Esophagus squamous epithelium (tissue), 5 donors: ENCODE results near the gene AURKA. TPM values are rescaled to one million over a fixed set of nuclear protein-coding genes. Genes with fewer than 3 reads are reported as not detected.
A peak's percentile ranks its signal among the peaks of the same experiment; 100 is the strongest.

Experiments used
- DNase-seq: peaks from one replicate; lab custom pipeline; 2025; lab: John Stamatoyannopoulos, UW
- H3K27ac ChIP-seq, 4 donors: fragments of 200-600 bp; sonication (generic); one replicate each; pipeline ENCODE4 v1.5.1; 2016 to 2019; ENCODE audit warnings: mild to moderate bottlenecking in 1 of 4
- H3K27me3 ChIP-seq, 4 donors: fragments of 200-600 bp; sonication (generic); 1 replicate in 3 of 4; 2 replicates in 1 of 4; pipeline versions ENCODE4 v1.5.1 to v1.6.0; 2017 to 2021; ENCODE audit warnings: antibody characterized with exemption in 1 of 4
- H3K36me3 ChIP-seq, 3 donors: fragments of 200-600 bp; sonication (generic); one replicate each; pipeline ENCODE4 v1.5.1; 2016 to 2019
- H3K4me1 ChIP-seq, 3 donors: fragments of 200-600 bp; sonication (generic); one replicate each; pipeline ENCODE4 v1.5.1; 2017 to 2019
- H3K4me3 ChIP-seq, 4 donors: fragments of 200-600 bp; sonication (generic); 1 replicate in 3 of 4; 2 replicates in 1 of 4; pipeline ENCODE4 v1.5.1; 2016 to 2019; ENCODE audit warnings: mild to moderate bottlenecking in 2 of 4, moderate library complexity in 1 of 4
- H3K9me3 ChIP-seq, 3 donors: fragments of 200-600 bp; sonication (generic); one replicate each; pipeline ENCODE4 v1.5.1; 2016 to 2019
- POLR2A ChIP-seq, 4 donors: fragments of 450-650 bp; IDR thresholded peaks; one replicate each; pipeline ENCODE4 v1.6.1; 2017; ENCODE audit warnings: antibody characterized with exemption in 4 of 4, mild to moderate bottlenecking in 4 of 4, moderate library complexity in 3 of 4
- WGBS, 2 donors: methylation state at CpG; one replicate each; pipeline ENCODE4 v1.1.5; 2018; 5-methylcytosine and 5-hydroxymethylcytosine counted together
- intact Hi-C: fragments of 100-400 bp; cut with DNase I; formaldehyde crosslinking; loops from one replicate; pipeline ENCODE4 v1.15.0; 2022
- total RNA-seq, 4 donors: library from RNA; depleted of rRNA; stranded (reverse); fragments of >200 nt; gene quantifications; one replicate each; pipeline ENCODE4 v1.1.0, GENCODE V29; 2016
- TF ChIP-seq, protein P1 (sequence below), 6 experiments: fragments of 450-650 bp in 4 of 6; fragments of 200-600 bp in 2 of 6; sonication (generic) in 2 of 6; IDR thresholded peaks; one replicate each; pipeline ENCODE4 v1.5.1; 2016 to 2019; ENCODE audit warnings: antibody characterized with exemption in 6 of 6, mild to moderate bottlenecking in 4 of 6, moderate library complexity in 4 of 6
- donor health status: DM: yes; HTN: yes; CAD: no.

Gene AURKA
- total RNA-seq, 4 donors from 2014 or later = 2.9 to 25.8 (median 12.3) TPM

DNA sequence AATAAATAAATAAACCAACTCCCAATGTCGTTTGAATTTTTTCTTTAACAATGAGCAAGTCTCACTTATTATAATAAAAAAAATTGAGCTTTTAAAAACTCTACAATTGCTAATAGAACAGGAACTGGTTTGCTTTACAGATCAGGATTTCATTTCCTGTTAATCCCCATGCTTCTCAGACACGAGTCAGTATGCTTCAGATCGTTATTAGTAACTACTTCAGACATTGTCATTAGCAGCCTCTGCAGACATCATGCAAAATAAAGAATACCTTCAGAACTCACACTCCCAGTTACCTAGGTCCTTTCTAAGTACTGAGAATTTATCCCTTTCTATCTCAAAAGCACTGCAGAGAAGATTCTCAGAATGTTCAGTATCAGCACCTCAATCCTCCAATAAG is 43.3 kb downstream of the AURKA start:
- peaks cover 0 to 31% (median 0%) of the 10 kb centered on the region in 4 donors for H3K27me3 ChIP-seq
- 0 to 9% methylated on average over 3 of the region's 3 CpGs for WGBS, 2 donors
- no peak for DNase-seq
- intact Hi-C loops = no loop called here
- no peaks in the 10 kb centered on the region for H3K36me3 ChIP-seq
- no peaks in the 10 kb centered on the region for H3K9me3 ChIP-seq
- H3K27ac ChIP-seq = no peak overlapping the region
- H3K4me1 ChIP-seq = peaks cover 0 to 9% (median 3%) of the 10 kb centered on the region in 3 donors
- TF ChIP-seq, protein P1, sequence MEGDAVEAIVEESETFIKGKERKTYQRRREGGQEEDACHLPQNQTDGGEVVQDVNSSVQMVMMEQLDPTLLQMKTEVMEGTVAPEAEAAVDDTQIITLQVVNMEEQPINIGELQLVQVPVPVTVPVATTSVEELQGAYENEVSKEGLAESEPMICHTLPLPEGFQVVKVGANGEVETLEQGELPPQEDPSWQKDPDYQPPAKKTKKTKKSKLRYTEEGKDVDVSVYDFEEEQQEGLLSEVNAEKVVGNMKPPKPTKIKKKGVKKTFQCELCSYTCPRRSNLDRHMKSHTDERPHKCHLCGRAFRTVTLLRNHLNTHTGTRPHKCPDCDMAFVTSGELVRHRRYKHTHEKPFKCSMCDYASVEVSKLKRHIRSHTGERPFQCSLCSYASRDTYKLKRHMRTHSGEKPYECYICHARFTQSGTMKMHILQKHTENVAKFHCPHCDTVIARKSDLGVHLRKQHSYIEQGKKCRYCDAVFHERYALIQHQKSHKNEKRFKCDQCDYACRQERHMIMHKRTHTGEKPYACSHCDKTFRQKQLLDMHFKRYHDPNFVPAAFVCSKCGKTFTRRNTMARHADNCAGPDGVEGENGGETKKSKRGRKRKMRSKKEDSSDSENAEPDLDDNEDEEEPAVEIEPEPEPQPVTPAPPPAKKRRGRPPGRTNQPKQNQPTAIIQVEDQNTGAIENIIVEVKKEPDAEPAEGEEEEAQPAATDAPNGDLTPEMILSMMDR (IDR thresholded peaks at IDR 0.05) = no peak
- TF ChIP-seq POLR2A (IDR thresholded peaks at IDR 0.05) = no peak
- no peak overlapping the region for H3K4me3 ChIP-seq

- H3K27ac ChIP-seq = no peak overlapping the region
- peaks cover 0 to 12% (median 3%) of the 10 kb centered on the region in 3 donors for H3K4me1 ChIP-seq
- no peak for DNase-seq
- TF ChIP-seq, protein P1 (IDR thresholded peaks at IDR 0.05) = no peak
- TF ChIP-seq POLR2A (IDR thresholded peaks at IDR 0.05) = no peak
- H3K27me3 ChIP-seq = peaks cover 0 to 36% (median 0%) of the 10 kb centered on the region in 4 donors
- H3K36me3 ChIP-seq = no peaks in the 10 kb centered on the region
- WGBS, 2 donors = 8 to 17% methylated on average over 5 of the region's 5 CpGs
- intact Hi-C loops = no loop called here
- H3K4me3 ChIP-seq = no peak overlapping the region
- H3K9me3 ChIP-seq = no peaks in the 10 kb centered on the region
Observed at GRCh38 chr20:56348305-56348693, 43.7 kb downstream of the AURKA start.

- Histone ChIP-seq H3K4me3 (no peak overlapping the region), H3K9me3 (no peaks in the 10 kb centered on the region), H3K4me1 (peaks cover 0 to 12% (median 3%) of the 10 kb centered on the region in 3 donors), H3K27ac (no peak overlapping the region), H3K27me3 (peaks cover 0 to 41% (median 0%) of the 10 kb centered on the region in 4 donors), H3K36me3 (no peaks in the 10 kb centered on the region)
- DNase-seq = no peak
- TF ChIP-seq, protein P1 (IDR thresholded peaks at IDR 0.05) = no peak
- no peak for TF ChIP-seq POLR2A (IDR thresholded peaks at IDR 0.05)
- intact Hi-C loops = no loop called here
- WGBS, 2 donors = 70 to 74% methylated on average over 13 of the region's 13 CpGs
Observed at GRCh38 chr20:56347628-56348304, 44.2 kb downstream of the AURKA start.

DNA sequence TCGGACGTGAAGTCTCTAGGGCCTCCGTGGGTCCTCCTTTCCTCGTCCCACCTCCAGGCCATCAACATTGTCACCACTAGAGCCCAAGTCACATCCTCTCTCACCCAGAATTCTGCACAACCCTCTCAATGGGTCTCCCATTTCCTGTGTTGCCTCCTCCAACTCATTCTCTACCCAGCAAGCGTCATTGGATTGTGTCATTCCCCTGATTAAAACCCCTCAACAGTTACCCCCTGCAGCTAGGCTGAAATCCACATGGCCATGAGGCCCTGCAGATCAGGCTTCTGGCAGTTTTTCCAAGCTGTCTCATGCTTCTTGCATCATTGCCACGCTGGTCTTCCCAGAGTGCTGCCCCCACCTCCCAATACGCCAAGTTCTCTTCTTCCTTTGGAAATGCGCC is 46.1 kb downstream of the AURKA start:
- H3K27ac ChIP-seq = no peak overlapping the region
- H3K27me3 ChIP-seq = peaks cover 0 to 52% (median 0%) of the 10 kb centered on the region in 4 donors
- TF ChIP-seq POLR2A (IDR thresholded peaks at IDR 0.05) = no peak
- TF ChIP-seq, protein P1 (IDR thresholded peaks at IDR 0.05) = no peak
- H3K4me1 ChIP-seq = peaks cover 0 to 12% (median 3%) of the 10 kb centered on the region in 3 donors
- intact Hi-C loops = no loop called here
- DNase-seq = no peak
- H3K9me3 ChIP-seq = no peaks in the 10 kb centered on the region
- no peak overlapping the region for H3K4me3 ChIP-seq
- 77 to 86% methylated on average over 8 of the region's 8 CpGs for WGBS, 2 donors
- H3K36me3 ChIP-seq = no peaks in the 10 kb centered on the region

DNA sequence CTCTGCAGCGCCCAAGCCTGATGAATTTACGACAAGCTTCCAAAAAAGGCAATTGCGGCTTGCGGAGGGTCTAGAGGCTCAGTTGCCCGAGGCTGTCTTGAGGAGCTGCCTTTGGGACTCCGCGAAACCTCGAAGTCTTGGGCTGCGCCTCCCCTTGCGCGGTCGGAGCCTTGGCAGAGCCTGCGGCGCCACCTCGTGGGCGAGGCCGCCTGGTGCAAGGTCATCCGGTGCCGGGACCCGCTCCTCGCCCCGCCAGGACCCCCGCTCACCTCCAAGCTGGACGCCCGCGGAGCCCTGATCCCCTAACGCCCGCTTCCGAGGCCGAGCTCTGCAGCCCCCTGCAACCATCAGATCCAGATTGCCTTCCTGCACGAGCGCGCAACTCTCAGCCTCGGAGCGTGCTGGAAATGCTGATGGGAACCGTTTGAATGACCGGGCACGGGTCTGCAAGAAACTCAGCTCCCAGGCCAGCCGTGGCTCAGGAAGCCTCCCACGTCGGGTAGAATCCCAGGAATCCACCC is 48.1 kb downstream of the AURKA start:
- Histone ChIP-seq H3K27ac (no peak overlapping the region), H3K4me3 (peak overlapping the region in 1 of 4 donors; percentile 27), H3K4me1 (peaks cover 0 to 12% (median 3%) of the 10 kb centered on the region in 3 donors), H3K9me3 (no peaks in the 10 kb centered on the region), H3K36me3 (no peaks in the 10 kb centered on the region), H3K27me3 (peaks cover 0 to 55% (median 0%) of the 10 kb centered on the region in 4 donors)
- TF ChIP-seq POLR2A (IDR thresholded peaks at IDR 0.05) = no peak
- TF ChIP-seq, protein P1 (IDR thresholded peaks at IDR 0.05) = peak in 5 of 6 experiments; percentile 58 to 84 (median 64)
- WGBS, 2 donors = 1 to 5% methylated on average over 18 of the region's 41 CpGs
- DNase-seq = no peak
- intact Hi-C loops = no loop called here
